Right cardiac atrium (tissue), 5 donors: ENCODE data around the gene ATP10A. TPM values are rescaled to one million over a fixed set of nuclear protein-coding genes. Genes with fewer than 3 reads are reported as not detected.

Experiments
- ATAC-seq, 2 donors: fragments of 200-7000 bp; cut with Tn5 transposase; one replicate each; pipeline versions ENCODE4 v1.8.0 to v1.9.1; 2020; ENCODE audit warnings: moderate library complexity in 2 of 2, mild to moderate bottlenecking in 1 of 2
- DNase-seq, 3 donors: peaks; one replicate each; pipeline ENCODE4 v3.0.0-alpha.2; 2020
- H3K27ac ChIP-seq: one replicate; pipeline ENCODE4 v1.5.1; 2013; ENCODE audit warnings: mild to moderate bottlenecking, low read length, control low read depth, moderate library complexity
- H3K27me3 ChIP-seq: one replicate; pipeline ENCODE4 v1.6.1; 2013; ENCODE audit not compliant: control insufficient read depth, insufficient read depth
- H3K4me1 ChIP-seq: one replicate; pipeline ENCODE4 v1.6.1; 2013; ENCODE audit warnings: low read length; ENCODE audit not compliant: control insufficient read depth, insufficient read depth
- H3K4me3 ChIP-seq: one replicate; pipeline ENCODE4 v1.5.1; 2013; ENCODE audit warnings: low read length, control low read depth
- H3K9me3 ChIP-seq: one replicate; pipeline ENCODE4 v1.6.1; 2013; ENCODE audit warnings: low read length; ENCODE audit not compliant: control insufficient read depth
- WGBS: extraction: QIAGEN DNeasy Blood & Tissue Kit; methylation state at CpG from one replicate; pipeline ENCODE4 v1.1.7; 2013; 5-methylcytosine and 5-hydroxymethylcytosine counted together
- intact Hi-C, 4 donors: fragments of 100-400 bp; cut with DNase I; formaldehyde crosslinking; loops; one replicate each; pipeline versions ENCODE4 v1.11.0 to v1.14.0; 2022 to 2023
- polyA plus RNA-seq: library from polyadenylated mRNA; stranded (reverse); fragments of 200-250 nt; gene quantifications from one replicate; pipeline ENCODE4 v1.2.3, GENCODE V29; 2013
- total RNA-seq, 4 donors: library from RNA; stranded (reverse); fragmentation: NEBNext Ultra II Directional; extraction: Animal tissue kit (Norgen Biotek cat#: 25700); gene quantifications; one replicate each; pipeline ENCODE4 v1.2.1, GENCODE V29; 2021
- donor health status: healthy with polysubstance abuse.
- donor health status: DM: no; HTN: yes; CAD: no.
- donor health status: DM: no; HTN: no; CAD: no.
- donor health status: DM: no; HTN: yes; CAD: no; lungs with severe emphysema.
- donor health status: DM: yes; HTN: yes; CAD: no.

Gene ATP10A
- total and polyA plus RNA-seq, 5 donors: 0.95 to 3.0 (median 1.5) TPM

DNA sequence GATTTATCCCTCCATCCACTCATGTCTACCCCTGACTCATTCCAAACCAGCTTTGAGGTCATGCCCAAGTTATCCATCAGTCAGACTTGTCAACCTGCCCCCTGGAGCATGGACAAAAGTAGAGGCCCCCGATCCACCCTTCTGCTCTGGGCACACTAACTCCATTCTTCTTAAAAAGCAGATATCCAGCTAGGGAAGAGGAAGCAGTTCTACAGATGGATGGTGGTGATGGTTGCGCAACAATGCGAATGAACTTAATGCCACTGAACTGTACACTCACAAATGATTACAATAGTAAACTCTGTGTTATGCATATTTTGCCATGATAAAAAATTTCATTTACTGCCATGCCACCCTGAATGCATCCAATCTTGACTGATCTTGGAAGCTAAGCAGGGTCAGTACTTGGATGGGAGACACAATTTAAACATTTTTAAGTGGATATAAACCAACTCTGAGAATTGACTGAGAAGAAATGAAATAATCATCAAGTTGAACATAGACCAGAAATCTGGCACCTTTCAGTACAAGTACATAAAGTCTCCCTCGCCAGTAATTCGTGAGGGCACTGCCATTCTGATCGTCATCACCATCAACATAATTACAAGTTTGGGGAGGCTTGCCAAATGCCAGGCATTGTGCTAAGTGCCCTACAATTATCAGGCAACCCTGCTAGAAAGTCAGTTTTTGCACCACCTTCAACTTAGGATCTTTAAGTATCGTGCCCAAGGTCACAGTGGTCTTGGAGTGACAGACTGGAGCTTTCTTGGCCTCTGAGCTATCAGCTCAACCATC is 124.8 kb downstream of the ATP10A start:
- DNase-seq (no peak), ATAC-seq (no peak)
- Histone ChIP-seq H3K27ac (no peak overlapping the region), H3K4me3 (no peak overlapping the region), H3K4me1 (no peaks in the 10 kb centered on the region), H3K9me3 (no peaks in the 10 kb centered on the region), H3K27me3 (no peaks in the 10 kb centered on the region)
- intact Hi-C loops: no loop called here
- 61% methylated on average over 7 of the region's 7 CpGs for WGBS

DNA sequence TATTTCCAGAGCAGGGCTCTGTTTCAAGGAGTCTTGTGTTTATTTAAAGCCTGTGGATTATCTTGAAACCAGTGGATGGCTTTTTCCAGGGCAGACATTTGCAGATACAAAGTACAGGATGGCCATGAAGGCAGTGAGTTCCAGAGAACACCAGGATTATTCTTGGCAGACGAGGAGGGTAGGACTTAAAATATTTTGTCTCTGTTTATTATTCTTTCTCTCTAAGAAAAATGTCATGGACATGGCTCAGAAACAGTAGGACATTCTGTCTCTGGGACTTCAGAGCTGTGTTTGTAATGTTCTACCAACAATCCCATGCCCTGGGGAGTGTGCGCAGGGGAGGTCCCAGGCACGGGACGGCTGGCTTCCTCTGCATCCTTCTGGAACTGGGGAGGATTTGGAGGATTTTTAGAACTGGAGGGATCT is 125.9 kb downstream of the ATP10A start:
- Histone ChIP-seq H3K4me3 (no peak overlapping the region), H3K27ac (no peak overlapping the region), H3K9me3 (no peaks in the 10 kb centered on the region), H3K27me3 (no peaks in the 10 kb centered on the region), H3K4me1 (no peaks in the 10 kb centered on the region)
- peak; percentile 91 to 93 for ATAC-seq
- intact Hi-C loops: no loop called here
- peak; percentile 56 to 87 (median 77) for DNase-seq
- WGBS: 25% methylated on average over 4 of the region's 4 CpGs

DNA sequence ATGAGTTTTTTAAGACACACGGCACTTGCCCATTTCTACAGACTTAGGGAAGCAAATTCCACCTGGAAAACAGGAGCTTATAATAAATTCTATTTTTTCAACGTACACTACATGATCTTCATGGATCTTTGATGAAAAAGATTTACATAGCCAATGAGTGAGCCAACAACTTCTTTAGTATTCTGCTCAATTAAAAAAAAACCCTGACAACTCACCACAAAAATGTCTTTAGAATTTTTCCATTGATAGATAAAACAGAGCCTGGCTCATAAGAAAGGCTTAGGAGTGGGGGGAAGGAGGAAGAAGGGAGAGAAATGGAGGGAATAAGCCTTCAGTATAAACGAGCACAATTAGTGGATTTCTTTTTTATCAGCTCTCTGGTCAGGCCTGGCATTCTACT is 126.7 kb downstream of the ATP10A start:
- Histone ChIP-seq H3K27ac (no peak overlapping the region), H3K27me3 (no peaks in the 10 kb centered on the region), H3K4me3 (no peak overlapping the region), H3K9me3 (no peaks in the 10 kb centered on the region), H3K4me1 (no peaks in the 10 kb centered on the region)
- WGBS: 74% methylated on average over 3 of the region's 3 CpGs
- DNase-seq: no peak
- intact Hi-C loops: no loop called here
- no peak for ATAC-seq

DNA sequence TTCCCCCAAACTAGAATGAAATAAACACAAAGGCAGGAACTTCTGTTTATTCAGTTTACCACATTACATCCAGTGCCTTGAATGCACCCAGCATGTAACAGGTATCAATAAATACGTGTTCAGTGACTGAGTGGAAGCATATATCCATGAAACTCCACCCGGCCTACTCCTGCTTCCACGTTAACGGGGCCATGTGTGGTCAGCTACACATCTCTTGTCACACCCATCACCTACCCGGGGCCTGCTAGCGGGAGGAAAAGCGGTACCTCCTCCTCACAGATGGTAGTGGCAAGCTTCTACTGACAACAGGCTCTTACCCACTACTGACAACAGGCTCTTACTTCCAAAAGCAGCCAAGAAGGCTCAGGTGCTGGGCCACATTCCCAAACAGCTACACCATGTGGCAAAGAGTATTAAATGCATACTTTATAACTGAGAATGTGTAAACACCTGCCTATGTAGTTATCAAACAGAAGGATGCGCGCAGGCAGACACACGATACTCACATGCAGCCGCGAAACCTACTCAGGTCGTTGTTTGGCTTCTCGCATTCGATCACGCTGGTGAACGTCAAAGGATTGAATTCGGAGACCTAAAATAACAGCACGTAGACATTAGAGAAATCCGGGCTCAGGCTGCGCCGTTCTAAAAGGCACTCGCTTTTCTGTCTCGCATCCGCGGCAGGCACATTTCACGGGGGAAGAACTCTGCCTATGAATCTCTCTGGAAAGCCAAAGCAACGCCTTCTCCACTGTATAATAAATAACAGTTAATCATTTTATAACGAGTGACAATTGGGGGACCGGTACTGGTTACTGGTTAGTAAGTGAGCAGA is 127.4 kb downstream of the ATP10A start:
- intact Hi-C loops: no loop called here
- Histone ChIP-seq H3K4me3 (no peak overlapping the region), H3K27ac (no peak overlapping the region), H3K27me3 (no peaks in the 10 kb centered on the region), H3K4me1 (no peaks in the 10 kb centered on the region), H3K9me3 (no peaks in the 10 kb centered on the region)
- ATAC-seq: no peak
- WGBS: 88% methylated on average over 30 of the region's 30 CpGs
- no peak for DNase-seq

DNA sequence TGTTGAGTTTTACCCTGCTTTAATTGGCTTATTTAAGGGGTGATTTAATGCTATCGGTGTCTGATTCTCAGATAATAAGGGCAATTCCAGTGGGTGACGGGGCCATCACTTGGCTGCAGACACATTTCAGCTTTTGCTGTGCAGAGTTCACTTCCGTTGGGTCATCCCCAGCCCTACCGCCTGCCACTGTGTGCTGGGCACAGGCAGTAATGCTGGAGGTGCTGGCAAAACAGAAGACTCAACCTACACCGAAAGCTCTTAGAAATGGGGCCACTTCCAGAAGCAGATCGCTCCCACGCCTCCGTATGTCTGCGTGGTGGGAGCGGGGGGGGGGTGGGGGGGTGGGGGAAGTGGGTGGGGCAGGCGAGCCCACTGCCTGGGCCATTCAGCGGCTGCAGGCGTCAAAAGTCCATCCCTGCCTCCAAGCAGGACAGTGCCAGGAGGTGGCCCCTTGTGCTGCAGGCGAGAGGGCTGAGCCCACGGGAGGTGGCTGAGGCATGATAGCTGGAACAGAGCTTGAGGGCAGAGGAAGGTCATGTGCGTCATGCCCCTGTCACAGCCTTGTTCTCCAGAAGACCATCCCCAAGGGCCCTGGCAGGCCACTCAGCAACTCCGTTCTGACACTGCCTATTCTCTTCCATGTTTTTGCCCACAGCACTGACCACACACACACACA is 128.3 kb downstream of the ATP10A start:
- Histone ChIP-seq H3K27me3 (no peaks in the 10 kb centered on the region), H3K4me3 (no peak overlapping the region), H3K4me1 (no peaks in the 10 kb centered on the region), H3K9me3 (no peaks in the 10 kb centered on the region), H3K27ac (no peak overlapping the region)
- ATAC-seq (no peak), DNase-seq (peak in 1 of 3 donors; percentile 13)
- WGBS: 81% methylated on average over 17 of the region's 17 CpGs
- intact Hi-C loops: no loop called here

GRCh38 chr15:25733856-25734679 is 129.1 kb downstream of the ATP10A start:
- no peaks in the 10 kb centered on the region for H3K9me3 ChIP-seq
- H3K27me3 ChIP-seq: no peaks in the 10 kb centered on the region
- H3K4me1 ChIP-seq: no peaks in the 10 kb centered on the region
- no peak overlapping the region for H3K27ac ChIP-seq
- no peak overlapping the region for H3K4me3 ChIP-seq
- intact Hi-C loops: no loop called here
- ATAC-seq: no peak
- DNase-seq: no peak
- 79% methylated on average over 22 of the region's 22 CpGs for WGBS

GRCh38 chr15:25733036-25733855 is 129.9 kb downstream of the ATP10A start:
- Histone ChIP-seq H3K4me1 (no peaks in the 10 kb centered on the region), H3K9me3 (no peaks in the 10 kb centered on the region), H3K27ac (no peak overlapping the region), H3K4me3 (no peak overlapping the region), H3K27me3 (no peaks in the 10 kb centered on the region)
- DNase-seq: peak in 1 of 3 donors; percentile 44
- WGBS: 88% methylated on average over 18 of the region's 18 CpGs
- intact Hi-C loops: no loop called here
- no peak for ATAC-seq

DNA sequence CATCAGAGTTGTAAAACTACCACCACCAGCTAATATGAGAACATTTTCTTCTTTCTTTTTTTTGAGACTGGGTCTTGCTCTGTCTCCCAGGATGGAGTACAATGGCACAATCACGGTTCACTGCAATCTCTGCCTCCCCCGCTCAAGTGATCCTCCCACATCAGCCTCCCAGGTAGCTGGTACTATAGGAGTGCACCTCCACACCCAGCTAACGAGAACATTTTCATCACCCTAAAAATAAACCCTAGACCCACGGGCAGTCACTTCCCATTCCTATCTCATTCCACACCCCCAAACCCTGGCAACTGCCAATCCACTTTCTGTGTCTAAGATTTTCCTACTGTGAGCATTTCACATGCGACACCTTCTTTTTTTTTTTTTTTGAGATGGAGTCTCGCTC is 130.9 kb downstream of the ATP10A start:
- no peak for ATAC-seq

GRCh38 chr15:25731411-25731810 is 131.7 kb downstream of the ATP10A start:
- Histone ChIP-seq H3K4me3 (no peak overlapping the region), H3K9me3 (no peaks in the 10 kb centered on the region), H3K4me1 (no peaks in the 10 kb centered on the region), H3K27ac (no peak overlapping the region), H3K27me3 (no peaks in the 10 kb centered on the region)
- intact Hi-C loops: no loop called here
- no peak for ATAC-seq
- WGBS: 72% methylated on average over 2 of the region's 2 CpGs
- no peak for DNase-seq

More for the DNA sequence above, 130.9 kb downstream of the ATP10A start:
- no peaks in the 10 kb centered on the region for H3K9me3 ChIP-seq
- no peaks in the 10 kb centered on the region for H3K4me1 ChIP-seq
- H3K27ac ChIP-seq: no peak overlapping the region
- no peak overlapping the region for H3K4me3 ChIP-seq
- intact Hi-C loops: no loop called here
- WGBS: 77% methylated on average over 6 of the region's 6 CpGs
- no peaks in the 10 kb centered on the region for H3K27me3 ChIP-seq
- no peak for DNase-seq

DNA sequence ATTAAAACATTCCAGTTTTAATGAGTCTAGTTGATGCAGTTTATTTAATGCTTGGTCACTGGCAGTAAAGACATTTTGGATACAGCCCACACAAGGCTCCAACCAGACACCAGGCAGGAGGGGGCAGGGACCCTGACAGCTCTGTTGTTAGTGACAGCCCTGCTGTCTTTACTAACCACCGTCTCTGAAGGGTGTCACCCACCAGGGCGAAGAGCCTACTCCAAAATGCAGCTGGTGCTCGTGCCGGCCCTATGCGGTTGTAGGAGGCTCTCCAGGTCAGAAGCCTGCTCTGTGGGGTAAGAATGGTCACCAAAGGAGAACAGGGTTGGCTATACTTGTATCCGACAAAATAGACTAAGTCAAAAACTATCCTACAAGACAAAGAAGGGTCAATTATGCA is 132.2 kb downstream of the ATP10A start:
- 84% methylated on average over 6 of the region's 6 CpGs for WGBS
- intact Hi-C loops: no loop called here

More for the DNA sequence above, 132.2 kb downstream of the ATP10A start:
- Histone ChIP-seq H3K27me3 (no peaks in the 10 kb centered on the region), H3K4me1 (no peaks in the 10 kb centered on the region), H3K9me3 (no peaks in the 10 kb centered on the region), H3K27ac (no peak overlapping the region), H3K4me3 (no peak overlapping the region)
- no peak for ATAC-seq
- no peak for DNase-seq
